Measurements from ENCODE around the gene SAMD10.

GRCh38 chr20:63934271-63935068 lies 45.0 kb downstream of the SAMD10 start:
- TF ChIP-seq, protein P1, sequence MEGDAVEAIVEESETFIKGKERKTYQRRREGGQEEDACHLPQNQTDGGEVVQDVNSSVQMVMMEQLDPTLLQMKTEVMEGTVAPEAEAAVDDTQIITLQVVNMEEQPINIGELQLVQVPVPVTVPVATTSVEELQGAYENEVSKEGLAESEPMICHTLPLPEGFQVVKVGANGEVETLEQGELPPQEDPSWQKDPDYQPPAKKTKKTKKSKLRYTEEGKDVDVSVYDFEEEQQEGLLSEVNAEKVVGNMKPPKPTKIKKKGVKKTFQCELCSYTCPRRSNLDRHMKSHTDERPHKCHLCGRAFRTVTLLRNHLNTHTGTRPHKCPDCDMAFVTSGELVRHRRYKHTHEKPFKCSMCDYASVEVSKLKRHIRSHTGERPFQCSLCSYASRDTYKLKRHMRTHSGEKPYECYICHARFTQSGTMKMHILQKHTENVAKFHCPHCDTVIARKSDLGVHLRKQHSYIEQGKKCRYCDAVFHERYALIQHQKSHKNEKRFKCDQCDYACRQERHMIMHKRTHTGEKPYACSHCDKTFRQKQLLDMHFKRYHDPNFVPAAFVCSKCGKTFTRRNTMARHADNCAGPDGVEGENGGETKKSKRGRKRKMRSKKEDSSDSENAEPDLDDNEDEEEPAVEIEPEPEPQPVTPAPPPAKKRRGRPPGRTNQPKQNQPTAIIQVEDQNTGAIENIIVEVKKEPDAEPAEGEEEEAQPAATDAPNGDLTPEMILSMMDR (conservative IDR thresholded peaks at IDR 0.05 in 1 of 2, IDR thresholded peaks at IDR 0.05 in 1 of 2; ENCODE audit: low read depth in 1 of 2, low read length in 2 of 2), result peak; percentile 22 to 34
- no peak for TF ChIP-seq EZH2 (IDR thresholded peaks at IDR 0.05; ENCODE audit: low read length, missing control alignments)

All from fibroblast of lung (primary cell).